Esophagus squamous epithelium (tissue), 4 donors: ENCODE results near the gene PRKCA.

Experiments
- POLR2A ChIP-seq, 4 donors: fragments of 450-650 bp; IDR thresholded peaks; one replicate each; pipeline ENCODE4 v1.6.1; 2017; ENCODE audit warnings: antibody characterized with exemption in 4 of 4, mild to moderate bottlenecking in 4 of 4, moderate library complexity in 3 of 4
- TF ChIP-seq, protein P1 (sequence below), 6 experiments: fragments of 450-650 bp in 4 of 6; fragments of 200-600 bp in 2 of 6; sonication (generic) in 2 of 6; IDR thresholded peaks; one replicate each; pipeline ENCODE4 v1.5.1; 2016 to 2019; ENCODE audit warnings: antibody characterized with exemption in 6 of 6, mild to moderate bottlenecking in 4 of 6, moderate library complexity in 4 of 6

DNA sequence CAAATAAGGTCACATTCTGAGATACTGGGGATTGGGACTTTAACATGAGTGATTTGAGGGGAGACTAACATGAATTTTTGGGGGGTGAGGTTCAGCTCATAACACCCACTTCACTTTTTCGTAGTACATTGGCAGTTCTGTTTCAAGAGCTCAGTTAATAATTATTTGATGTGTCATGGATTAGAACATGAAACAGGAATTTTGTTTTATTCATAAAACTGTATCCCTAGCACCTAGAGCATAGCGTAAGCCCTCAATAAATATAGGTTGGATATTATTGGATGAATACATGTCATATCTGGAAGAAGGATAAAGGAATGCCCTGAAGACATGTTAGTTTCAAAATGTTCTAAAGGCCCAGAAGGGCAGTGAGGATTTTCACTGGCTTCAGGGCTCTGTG lies 119.8 kb downstream of the PRKCA start:
- no peak for TF ChIP-seq POLR2A (IDR thresholded peaks at IDR 0.05)
- TF ChIP-seq, protein P1, sequence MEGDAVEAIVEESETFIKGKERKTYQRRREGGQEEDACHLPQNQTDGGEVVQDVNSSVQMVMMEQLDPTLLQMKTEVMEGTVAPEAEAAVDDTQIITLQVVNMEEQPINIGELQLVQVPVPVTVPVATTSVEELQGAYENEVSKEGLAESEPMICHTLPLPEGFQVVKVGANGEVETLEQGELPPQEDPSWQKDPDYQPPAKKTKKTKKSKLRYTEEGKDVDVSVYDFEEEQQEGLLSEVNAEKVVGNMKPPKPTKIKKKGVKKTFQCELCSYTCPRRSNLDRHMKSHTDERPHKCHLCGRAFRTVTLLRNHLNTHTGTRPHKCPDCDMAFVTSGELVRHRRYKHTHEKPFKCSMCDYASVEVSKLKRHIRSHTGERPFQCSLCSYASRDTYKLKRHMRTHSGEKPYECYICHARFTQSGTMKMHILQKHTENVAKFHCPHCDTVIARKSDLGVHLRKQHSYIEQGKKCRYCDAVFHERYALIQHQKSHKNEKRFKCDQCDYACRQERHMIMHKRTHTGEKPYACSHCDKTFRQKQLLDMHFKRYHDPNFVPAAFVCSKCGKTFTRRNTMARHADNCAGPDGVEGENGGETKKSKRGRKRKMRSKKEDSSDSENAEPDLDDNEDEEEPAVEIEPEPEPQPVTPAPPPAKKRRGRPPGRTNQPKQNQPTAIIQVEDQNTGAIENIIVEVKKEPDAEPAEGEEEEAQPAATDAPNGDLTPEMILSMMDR (IDR thresholded peaks at IDR 0.05) = no peak
